GM18520 (cell line): Measurements from ENCODE around the gene TMEM19.
A peak's percentile ranks its signal among the peaks of the same experiment; 100 is the strongest.

Source experiments
- ATAC-seq: cut with Tn5 transposase; IDR thresholded peaks from one replicate; pipeline ENCODE4 v1.9.1; 2021; ENCODE audit not compliant: unreplicated experiment

TMEM19 gene

DNA sequence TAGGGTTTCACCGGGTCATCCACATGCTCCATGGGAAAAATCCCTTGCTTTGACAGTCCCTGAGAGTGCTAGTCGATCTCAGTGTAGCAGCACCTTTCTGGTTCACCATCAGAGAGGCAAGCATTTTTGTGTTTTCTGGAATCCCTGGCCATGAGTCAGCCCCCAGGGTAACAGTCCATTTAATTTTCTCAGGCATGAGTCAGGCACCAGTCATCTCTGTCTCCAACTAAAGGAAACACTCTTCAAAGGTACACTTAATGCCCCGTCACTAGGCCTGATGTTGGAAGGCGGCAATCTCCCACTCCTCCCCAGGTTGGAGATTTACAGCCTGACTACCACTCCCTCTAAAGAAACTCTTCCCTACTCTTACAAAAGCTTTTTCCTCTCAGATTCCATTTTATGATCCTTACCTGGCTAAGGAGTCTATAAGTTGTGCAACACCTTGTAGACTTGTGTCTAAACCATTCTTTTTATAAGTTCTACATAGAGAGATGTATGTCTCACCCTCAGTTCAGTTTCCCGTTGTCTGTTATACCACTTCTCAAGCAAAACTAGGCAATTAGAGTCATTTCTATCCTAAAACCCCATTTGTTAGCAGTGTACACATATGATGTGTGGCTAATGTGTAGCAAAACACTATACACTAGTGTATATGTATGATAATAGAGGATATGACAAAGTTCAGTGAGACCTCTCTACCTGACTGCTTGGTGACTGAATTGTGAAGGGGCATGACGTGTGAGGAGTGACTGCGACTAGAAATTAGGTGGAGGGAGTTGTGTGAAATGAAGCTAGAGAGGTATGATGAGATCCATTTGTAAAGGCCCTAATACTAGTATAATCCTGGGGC lies 24.6 kb downstream of the TMEM19 start:
- ATAC-seq = no peak

DNA sequence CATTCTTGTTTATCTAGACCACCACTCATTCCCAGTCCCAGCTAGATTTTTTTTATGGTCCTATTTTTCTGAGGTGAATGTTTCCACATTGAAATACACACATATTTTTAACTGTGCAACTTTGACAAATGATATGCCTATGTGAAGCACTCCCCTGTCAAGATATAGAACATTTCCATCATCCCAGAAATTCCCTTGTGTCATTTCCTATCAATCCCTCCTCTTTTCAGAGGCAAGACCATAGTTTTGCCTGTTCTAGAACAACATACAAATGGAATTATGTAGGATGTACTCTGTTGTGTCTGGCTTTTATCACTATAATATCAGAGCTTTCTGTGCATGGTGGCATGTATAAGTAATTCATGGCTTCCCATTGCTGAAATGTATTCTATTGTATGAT lies 32.7 kb downstream of the TMEM19 start:
- ATAC-seq = no peak

DNA sequence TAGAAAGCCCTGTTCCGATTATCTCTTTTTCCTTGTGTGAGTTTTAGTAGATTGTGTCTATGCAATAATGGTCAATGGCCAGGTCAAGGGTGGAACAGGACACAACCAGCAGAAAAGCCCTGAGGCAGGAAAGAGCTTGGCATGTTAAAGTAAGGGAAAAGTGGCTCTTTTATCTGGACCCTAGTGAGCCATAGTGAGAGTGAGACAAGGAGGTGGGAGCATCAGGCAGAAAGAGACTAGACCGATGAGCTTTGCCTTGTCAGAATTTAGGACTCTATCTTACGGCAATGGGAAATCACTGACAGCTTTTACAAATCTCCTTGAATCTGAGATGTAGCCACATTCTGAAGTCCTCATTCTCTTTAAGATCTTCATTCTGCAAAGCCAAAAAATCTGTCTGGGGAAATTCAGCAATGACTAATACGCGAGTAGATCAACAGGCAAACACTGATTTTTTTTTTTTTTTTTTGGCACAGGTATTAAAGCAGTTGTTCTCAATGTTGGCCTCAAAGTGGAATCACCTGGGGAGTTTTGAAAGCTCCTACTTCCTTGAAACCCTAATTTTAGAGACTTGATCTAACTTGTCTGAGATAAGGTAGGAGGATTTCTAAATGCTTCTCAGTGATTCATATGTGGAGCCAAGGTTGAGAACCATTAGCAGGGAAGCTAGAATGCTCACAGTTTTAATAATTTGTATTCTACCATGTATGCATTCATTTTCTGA lies 33.9 kb downstream of the TMEM19 start:
- no peak for ATAC-seq

DNA sequence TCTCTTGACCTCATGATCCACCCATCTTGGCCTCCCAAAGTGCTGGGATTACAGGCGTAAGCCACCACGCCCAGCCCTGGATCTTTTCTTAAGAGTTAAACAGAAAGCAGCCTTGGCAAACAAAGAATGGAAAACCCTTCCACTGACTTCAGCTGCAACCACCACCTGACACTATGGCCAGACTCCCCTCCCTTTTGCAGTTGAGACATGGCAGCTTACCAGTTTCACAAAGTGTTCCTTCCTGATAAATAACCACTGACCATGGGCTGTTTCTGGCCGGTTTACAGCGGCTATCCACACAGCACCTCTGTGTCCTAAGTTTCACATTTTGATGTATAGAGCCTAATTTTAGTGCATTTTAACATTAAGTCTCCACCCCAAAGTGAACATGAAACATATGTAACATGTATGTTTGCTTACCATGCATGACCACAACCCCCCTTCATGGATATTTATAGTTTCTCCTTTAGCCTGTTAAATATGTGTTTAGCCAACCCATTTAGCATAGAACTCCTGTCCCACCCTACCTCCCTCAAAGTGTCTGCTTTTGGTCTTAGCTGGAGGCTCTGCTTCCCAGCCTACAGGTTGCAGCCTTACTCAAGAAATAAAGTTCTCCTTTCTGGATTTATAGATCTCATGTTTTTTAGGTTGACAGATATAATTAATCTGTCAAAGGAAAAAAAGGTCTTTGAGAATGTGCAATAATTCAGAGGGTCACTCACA lies 36.1 kb downstream of the TMEM19 start:
- no peak for ATAC-seq

DNA sequence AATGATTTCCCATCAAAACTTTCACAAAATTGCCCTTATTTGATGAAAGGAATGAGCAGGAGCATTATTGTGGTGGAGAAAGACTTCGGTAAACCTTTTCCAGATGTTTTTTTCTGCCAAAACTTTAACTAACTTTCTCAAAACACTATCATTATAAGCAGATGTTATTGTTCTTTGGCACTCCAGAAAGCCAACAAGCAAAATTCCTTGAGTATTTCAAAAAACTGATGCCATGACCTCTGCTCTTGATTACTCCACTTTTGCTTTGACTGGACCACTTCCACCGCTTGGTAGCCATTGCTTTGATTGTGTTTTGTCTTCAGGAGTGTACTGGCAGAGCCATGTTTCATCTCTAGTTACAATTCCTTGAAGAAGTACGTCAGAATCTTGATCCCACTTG lies 39.1 kb downstream of the TMEM19 start:
- ATAC-seq = no peak

DNA sequence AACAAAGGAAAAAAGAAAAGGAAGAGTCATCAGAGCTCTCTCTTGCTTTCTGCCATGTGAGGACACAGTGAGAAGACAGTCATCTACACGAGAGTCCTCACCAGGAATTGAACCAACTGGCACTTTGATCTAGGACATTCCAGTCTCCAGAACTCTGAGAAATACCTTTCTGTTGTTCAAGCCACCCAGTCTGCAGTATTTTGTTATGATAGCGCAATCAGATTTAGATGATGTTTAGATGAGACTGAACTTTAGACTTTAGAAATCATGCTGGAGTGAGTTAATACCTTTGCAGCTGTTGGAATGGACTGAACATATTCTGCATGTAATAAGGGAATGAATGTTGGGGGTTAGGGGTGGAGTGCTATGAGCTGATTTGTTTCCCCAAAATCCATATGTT lies 40.7 kb downstream of the TMEM19 start:
- no peak for ATAC-seq

DNA sequence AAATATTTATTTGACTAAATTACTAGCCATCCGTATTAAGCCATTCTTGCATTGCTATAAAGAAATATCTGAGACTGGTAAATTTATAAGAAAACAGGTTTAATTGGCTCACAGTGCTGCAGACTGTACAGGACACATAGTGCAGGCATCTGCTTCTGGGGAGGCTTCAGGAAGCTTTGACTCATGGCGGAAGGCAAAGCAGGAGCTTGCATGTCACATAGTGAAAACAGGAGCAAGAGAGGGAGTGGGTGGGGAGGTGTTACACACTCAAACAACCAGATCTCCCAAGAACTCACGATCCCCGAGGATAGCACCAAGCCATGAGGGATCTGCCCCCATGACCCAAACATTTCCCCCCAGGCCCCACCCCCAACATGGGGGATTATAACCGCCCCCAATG lies 42.1 kb downstream of the TMEM19 start:
- ATAC-seq = no peak

DNA sequence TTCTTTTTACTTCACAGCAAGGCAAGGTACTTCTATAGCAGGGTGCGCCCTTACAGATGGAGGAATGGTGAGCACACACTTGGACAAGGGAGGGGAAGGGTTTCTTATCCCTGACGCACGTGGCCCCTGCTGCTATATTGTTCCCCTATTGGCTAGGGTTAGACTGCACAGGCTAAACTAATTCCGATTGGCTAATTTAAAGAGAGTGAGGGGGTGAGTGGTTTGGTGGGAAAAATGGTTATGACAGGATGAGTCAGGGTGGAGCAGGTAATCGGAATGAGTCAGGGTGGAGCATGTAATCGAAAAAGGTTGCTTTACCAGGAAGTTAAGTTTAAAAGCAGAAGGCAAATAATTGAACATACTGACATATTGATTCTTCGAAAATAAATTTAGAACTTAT lies 45.1 kb downstream of the TMEM19 start:
- no peak for ATAC-seq

DNA sequence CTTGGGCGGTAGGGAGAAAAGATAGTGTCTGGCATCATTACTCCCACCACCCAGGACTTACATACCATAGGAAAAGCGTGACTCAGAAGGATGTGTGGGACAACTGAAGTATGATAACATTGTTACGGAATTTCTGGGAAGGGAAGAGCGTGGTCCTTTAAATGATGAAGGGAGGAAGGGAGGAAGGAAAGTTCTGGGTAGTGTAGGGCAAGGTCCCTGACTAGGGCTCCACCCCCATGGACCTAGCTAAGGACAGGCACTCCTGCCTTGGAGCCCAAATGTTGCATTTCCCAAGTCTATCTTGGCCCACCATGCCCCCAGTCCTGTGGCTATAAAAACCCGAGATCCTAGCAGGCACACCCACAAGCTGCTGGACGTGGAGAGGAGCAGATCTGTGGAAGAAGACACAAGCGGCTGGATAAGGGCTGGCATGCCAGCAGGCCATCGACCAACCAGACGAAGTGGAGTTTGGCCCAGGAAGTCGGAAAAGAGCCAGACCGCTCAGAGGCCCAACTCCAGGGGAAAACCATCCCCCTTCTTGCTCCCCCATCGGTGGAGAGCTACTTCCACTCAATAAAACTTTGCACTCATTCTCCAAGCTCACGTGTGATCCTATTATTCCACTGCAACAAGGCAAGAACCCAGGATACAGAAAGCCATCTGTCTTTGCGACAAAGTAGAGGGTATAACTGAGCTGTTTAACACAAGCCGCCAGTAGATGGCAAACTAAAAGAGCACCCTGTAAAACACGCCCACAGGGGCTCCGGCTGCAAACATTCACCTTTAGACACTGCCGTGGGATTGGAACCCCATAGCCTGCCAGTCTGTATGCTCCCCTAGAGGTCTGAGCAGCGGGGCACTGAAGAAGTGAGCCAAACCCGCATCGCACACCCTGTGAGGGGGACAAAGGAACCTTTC lies 45.8 kb downstream of the TMEM19 start:
- ATAC-seq = no peak

DNA sequence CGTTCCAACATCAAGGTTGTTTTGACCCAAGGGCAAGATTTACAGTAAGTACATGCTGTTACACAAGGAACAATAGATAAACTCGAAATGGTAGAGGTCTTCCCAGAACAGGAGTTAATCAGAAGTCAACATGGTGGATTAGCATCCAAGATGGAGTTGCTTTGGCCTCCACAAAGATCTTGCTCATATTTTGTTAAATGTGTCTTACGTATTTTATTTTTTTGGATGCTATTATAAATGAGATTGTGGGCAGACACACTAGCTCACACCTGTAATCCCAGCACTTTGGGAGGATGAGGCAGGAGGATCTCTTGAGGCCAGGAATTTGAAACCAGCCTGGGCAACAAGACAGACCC lies 46.5 kb downstream of the TMEM19 start:
- no peak for ATAC-seq

DNA sequence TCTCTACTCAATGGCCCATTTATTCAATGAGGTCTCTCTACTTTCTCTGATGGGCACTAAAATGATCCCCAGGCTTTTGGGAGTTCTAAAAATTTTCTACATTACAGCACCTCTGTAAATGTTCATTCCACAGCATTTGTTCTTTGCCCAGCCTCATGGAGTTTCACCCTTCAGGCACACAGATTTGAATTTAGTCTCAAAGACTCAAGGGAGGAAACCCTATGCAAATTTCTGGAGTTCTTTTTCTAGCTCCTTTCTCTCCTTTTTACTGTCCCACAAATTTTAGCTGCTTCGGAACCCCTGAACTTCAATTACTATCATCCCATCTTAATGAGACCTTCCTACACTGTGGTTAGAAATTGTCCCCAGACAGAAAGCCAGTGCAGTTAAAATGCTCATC lies 51.3 kb downstream of the TMEM19 start:
- ATAC-seq = no peak

DNA sequence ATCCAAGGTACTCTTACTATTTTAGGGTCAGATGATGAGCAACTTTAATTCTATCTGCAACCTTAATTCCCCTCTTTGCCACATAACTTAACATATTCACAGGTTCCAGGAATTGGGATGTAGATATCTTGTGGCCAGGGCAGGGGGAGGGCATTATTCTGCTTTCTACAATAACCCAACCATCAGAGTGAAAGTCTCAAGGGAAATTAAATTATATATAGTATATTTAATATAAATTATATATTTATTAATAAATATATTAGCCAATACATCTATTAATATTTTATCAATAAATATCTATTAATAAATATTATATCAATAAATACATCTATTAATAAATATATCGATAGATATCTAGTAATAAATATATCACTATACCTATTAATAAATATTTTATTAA lies 57.1 kb downstream of the TMEM19 start:
- no peak for ATAC-seq

DNA sequence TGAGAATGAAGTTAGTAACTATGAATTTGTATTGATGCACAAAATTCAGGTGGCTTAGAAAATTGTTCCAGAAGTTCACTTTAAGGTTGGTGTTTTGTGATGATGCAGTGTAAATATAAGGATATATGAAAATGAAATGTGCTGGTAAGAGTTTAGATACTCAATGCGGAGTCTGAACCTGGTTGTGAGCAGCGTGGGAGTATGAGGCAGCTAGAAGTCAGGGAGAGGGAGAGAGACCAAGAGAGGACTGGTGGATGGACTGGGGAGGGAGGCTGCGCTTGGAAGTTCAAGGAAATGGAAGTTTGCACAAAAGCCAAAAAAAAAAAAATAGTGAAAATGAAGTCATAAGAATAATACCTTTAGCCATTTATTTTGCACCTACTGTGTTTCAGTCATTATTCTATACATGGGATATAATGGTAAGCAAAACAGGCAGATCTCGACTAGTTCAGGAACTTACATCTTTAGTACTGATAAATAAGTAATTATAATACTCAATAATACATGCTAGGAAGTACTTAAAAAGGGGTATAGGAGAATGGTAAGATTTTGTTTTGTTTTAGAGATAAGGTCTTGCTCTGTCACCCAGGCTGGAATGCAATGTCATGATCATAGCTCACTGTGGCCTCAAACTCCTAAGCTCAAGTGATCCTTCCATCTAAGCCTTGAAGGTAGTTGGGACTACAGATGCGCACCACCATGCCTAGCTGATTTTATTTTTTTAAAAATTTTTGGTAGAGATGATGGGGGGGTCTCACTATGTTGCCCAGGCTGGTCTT lies 58.8 kb downstream of the TMEM19 start:
- ATAC-seq = no peak

DNA sequence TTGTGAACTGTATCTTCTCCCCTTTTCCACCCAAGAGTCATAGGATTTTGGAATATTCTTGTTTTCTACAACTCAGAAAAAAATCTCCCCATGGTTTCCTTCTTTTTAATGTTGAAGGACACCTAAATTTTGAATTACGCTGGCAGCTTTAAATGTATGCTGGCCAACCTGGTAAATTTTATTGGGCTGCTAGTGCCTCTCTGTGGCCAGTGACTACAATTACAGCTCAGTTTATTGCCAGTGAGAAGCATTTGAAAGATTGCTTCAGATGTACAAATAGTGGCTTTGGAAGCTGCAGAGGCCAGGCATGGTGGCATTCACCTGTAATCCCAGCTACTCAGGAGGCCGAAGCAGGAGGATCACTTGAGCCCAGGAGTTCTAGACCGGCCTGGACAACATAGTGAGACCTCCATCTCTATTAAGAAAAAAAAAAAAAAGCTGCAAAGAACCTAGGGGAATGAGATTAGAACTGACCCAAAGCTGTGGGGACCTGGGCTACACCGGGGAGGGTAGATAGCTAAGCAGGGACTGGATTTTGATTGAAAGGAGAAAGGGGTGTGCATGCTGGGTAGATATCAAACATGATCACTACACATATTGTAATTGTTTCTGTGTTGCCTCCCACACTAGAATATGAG lies 61.2 kb downstream of the TMEM19 start:
- peak; percentile 74 for ATAC-seq

DNA sequence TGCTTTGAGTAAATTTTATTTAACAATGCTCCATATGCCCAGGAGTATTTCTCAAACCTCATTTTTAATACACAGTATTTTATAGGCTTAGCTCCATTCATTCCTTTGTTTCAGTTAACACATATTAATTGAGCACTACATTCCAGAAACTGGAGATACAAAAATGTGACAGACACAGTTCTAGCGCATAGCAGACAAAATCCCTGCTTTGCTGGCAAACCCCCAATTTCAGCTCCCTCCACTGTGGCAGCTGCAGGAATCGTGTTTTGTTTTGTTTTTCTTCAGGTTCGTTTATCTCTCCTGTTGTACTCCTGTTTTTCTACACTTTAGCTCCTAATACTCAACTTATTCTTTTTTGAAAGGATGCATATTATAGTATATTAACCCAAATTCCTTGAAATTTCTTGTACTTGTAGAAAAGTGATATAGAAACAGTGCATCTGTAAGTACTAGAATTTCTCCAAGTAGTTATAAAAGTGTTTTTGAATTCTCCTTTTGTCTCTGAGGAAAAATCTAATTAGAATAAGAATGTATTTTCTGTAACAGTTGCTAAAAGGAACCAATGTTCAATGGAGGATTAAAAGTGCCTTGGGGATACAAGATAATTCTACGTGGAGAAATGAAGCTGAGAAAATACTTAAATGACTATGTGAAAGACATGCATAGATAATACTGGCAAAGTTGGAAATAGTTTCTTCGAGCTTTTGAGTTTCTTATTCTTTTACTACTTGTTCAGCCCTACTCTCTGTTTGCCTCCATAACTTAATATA lies 62.4 kb downstream of the TMEM19 start:
- ATAC-seq = no peak

DNA sequence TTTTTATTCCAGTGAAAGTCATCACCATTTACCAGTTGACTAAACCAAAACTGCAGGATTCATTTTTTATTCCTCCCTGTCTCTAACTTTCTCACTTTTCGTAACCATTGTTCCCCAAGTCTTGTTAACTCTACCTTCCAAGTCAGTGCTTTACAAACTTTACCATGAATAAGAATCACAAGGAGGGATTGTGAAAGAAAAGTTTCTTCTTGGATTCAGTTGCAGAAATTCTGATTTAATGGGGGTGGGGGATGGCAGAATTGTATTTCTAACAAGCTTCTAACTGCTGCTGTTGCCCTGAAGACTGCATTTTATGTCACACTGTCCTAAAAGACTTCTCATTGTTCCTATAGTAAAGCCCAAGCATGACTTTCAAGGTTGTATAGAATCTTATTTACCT lies 63.8 kb downstream of the TMEM19 start:
- no peak for ATAC-seq

DNA sequence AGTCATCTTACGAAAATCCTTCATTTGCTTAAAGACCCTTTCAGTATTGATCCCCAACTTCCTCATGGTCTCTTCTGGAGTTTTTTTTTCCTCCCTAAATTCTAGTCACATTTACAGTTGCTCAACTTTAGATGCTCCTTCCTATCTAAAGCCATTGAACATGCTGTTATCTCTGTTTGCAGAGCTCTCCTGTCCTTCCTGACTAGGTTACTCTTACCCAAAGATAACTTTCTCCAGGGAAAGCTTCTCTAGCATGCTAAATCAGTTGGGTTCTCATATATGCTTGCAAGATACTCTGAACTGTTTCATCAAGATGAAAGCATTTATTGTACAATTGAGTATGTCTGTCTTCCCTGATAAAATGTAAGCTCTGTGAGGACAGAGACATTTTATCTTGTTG lies 67.0 kb downstream of the TMEM19 start:
- ATAC-seq = no peak
